Vagina (tissue), 2 donors: ENCODE measurements around the gene ACTN4. TPM values are rescaled to one million over a fixed set of nuclear protein-coding genes. Genes with fewer than 3 reads are reported as not detected.

ENCODE experiments used
- DNase-seq, 2 donors: peaks; one replicate each; pipeline ENCODE4 v3.0.0-alpha.2; 2017; ENCODE audit errors: extremely low spot score in 2 of 2
- H3K27ac ChIP-seq: fragments of 200-600 bp; sonication (generic); one replicate; pipeline ENCODE4 v1.5.1; 2019
- H3K27me3 ChIP-seq: fragments of 200-600 bp; sonication (generic); one replicate; pipeline ENCODE4 v1.5.1; 2019
- H3K36me3 ChIP-seq, 2 donors: fragments of 200-600 bp; sonication (generic); one replicate each; pipeline ENCODE4 v1.5.1; 2017 to 2019
- H3K4me1 ChIP-seq: fragments of 200-600 bp; sonication (generic); one replicate; pipeline ENCODE4 v1.5.1; 2019
- H3K4me3 ChIP-seq, 2 donors: fragments of 200-600 bp; sonication (generic); 1 replicate in 1 of 2; 2 replicates in 1 of 2; pipeline ENCODE4 v1.5.1; 2016 to 2019
- H3K9me3 ChIP-seq: fragments of 200-600 bp; sonication (generic); one replicate; pipeline ENCODE4 v1.5.1; 2019
- CTCF ChIP-seq, 3 experiments: fragments of 450-650 bp in 2 of 3; fragments of 200-600 bp in 1 of 3; sonication (generic) in 1 of 3; IDR thresholded peaks; one replicate each; pipeline ENCODE4 v1.5.1; 2017 to 2019; ENCODE audit warnings: antibody characterized with exemption in 3 of 3, mild to moderate bottlenecking in 2 of 3, moderate library complexity in 2 of 3
- POLR2A ChIP-seq, 2 donors: fragments of 450-650 bp; IDR thresholded peaks; one replicate each; pipeline ENCODE4 v1.6.1; 2017; ENCODE audit warnings: antibody characterized with exemption in 2 of 2, mild to moderate bottlenecking in 2 of 2, moderate library complexity in 2 of 2
- POLR2AphosphoS5 ChIP-seq, 2 donors: sonication (generic); formaldehyde crosslinking; IDR thresholded peaks; one replicate each; pipeline ENCODE4 v1.9.0; 2017; ENCODE audit warnings: antibody characterized with exemption in 2 of 2, mild to moderate bottlenecking in 2 of 2, low read depth in 1 of 2; ENCODE audit not compliant: insufficient read depth in 1 of 2
- intact Hi-C: fragments of 100-400 bp; cut with DNase I; formaldehyde crosslinking; loops from one replicate; pipeline ENCODE4 v1.15.1; 2023
- total RNA-seq: library from RNA; depleted of rRNA; stranded (reverse); fragments of >200 nt; gene quantifications from one replicate; pipeline ENCODE4 v1.2.3, GENCODE V29; 2016

Gene ACTN4
- total RNA-seq, 1 donor from 2014 or later = 513 TPM

DNA sequence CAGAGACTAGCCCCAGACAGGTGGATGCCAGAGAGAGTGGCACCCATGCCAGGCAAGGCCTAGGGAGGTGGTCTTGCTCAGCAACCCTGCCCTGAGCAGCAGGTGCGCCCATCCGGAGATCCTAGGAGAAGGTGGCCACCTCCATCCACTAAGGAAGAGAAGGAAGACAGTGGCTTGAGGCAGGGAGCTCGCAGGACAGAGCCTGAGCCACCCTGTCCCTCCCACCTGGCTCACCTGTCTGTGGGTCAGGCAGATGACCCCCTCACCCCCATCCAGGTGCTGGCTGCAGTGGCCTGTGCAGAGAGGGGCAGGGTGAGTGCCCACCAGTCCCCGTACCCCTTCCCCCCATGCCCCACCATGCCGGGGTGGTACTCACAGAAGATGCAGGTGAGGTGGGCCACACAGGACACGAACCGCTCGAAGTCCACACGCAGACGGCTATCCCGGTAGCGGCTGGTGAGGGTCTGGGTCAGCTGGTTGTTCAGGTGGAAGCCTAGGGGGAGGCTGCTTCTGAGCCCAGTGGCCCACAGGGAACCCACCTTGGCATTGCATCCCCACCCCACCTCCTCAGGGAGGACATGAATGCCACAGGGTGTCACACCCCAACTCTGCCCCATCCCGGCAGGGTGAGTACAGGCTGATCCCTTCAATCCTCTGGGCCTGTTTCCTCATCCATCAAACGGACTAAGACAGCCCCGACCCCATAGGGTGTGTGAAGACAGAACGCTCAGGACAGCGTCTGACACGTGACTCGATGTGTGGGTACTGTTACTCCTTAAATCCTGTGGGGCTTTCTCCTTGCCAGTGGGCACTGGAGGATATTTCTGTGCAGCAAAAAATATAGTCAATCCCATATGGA is 83.5 kb downstream of the ACTN4 start:
- intact Hi-C loops = no loop called here
- Histone ChIP-seq H3K36me3 (peaks cover 0 to 46% of the 10 kb centered on the region in 2 donors), H3K4me3 (no peak overlapping the region), H3K4me1 (peaks cover 33% of the 10 kb centered on the region), H3K9me3 (no peaks in the 10 kb centered on the region), H3K27me3 (no peaks in the 10 kb centered on the region), H3K27ac (peak overlapping the region; percentile 7)
- TF ChIP-seq POLR2A (IDR thresholded peaks at IDR 0.05) (no peak), POLR2AphosphoS5 (IDR thresholded peaks at IDR 0.05; ENCODE audit: insufficient read depth in 1 of 2, low read depth in 1 of 2) (no peak), CTCF (IDR thresholded peaks at IDR 0.05) (no peak)
- no peak for DNase-seq

DNA sequence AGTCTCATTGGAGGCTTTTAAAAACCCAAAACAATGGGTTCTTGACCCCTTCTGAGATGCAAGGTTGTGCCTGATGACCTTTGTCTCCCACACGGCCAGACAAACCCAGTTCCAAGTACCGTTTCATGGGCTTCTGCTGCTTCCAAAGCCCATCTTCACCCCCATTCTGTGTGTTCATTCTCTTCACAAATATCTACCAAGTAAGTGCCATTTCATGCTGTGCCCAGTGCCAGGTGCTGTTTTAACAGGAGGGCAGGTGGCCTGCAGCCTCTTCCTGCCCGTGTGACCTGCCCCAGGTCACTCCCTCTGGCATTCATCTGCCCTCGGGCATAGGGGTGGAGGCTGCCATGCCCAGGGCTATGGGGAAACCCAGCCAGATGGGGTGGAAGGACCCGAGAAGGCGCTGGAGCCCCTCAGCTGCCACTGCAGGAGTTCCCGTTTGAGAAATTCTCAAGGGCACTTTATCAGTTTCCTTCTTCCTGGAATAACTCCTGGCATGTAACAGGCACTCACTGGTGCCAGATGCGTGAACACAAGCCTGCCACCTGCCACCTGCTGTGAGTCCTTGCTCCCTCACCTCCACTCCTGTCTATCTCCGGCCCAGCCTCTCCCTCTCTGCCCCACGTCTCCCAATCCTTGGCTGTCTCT is 84.3 kb downstream of the ACTN4 start:
- no peak for DNase-seq
- Histone ChIP-seq H3K9me3 (no peaks in the 10 kb centered on the region), H3K27me3 (no peaks in the 10 kb centered on the region), H3K4me3 (no peak overlapping the region), H3K4me1 (peaks cover 41% of the 10 kb centered on the region), H3K36me3 (peaks cover 0 to 38% of the 10 kb centered on the region in 2 donors), H3K27ac (peak overlapping the region; percentile 69)
- intact Hi-C loops = no loop called here
- no peak for TF ChIP-seq POLR2A (IDR thresholded peaks at IDR 0.05)
- peak in 1 of 2 donors; percentile 17 for TF ChIP-seq POLR2AphosphoS5 (IDR thresholded peaks at IDR 0.05; ENCODE audit: insufficient read depth in 1 of 2, low read depth in 1 of 2)
- TF ChIP-seq CTCF (IDR thresholded peaks at IDR 0.05) = no peak

- Histone ChIP-seq H3K36me3 (peaks cover 0 to 24% of the 10 kb centered on the region in 2 donors), H3K4me3 (no peak overlapping the region), H3K27me3 (no peaks in the 10 kb centered on the region), H3K27ac (peak overlapping the region; percentile 69), H3K4me1 (peaks cover 42% of the 10 kb centered on the region), H3K9me3 (no peaks in the 10 kb centered on the region)
- intact Hi-C loops = no loop called here
- TF ChIP-seq CTCF (IDR thresholded peaks at IDR 0.05) (no peak), POLR2A (IDR thresholded peaks at IDR 0.05) (no peak)
- DNase-seq = no peak
Measured at GRCh38 chr19:38733241-38733492, 85.7 kb downstream of the ACTN4 start.

GRCh38 chr19:38733493-38734175 is 86.2 kb downstream of the ACTN4 start:
- Histone ChIP-seq H3K4me3 (no peak overlapping the region), H3K4me1 (peaks cover 39% of the 10 kb centered on the region), H3K9me3 (no peaks in the 10 kb centered on the region), H3K27me3 (no peaks in the 10 kb centered on the region), H3K36me3 (peaks cover 0 to 22% of the 10 kb centered on the region in 2 donors), H3K27ac (peak overlapping the region; percentile 69)
- DNase-seq = no peak
- intact Hi-C loops = no loop called here
- TF ChIP-seq POLR2A (IDR thresholded peaks at IDR 0.05) (no peak), POLR2AphosphoS5 (IDR thresholded peaks at IDR 0.05; ENCODE audit: insufficient read depth in 1 of 2, low read depth in 1 of 2) (no peak), CTCF (IDR thresholded peaks at IDR 0.05) (no peak)

GRCh38 chr19:38734176-38734425 is 86.7 kb downstream of the ACTN4 start:
- peaks cover 35% of the 10 kb centered on the region for H3K4me1 ChIP-seq

More at GRCh38 chr19:38734176-38734425, 86.7 kb downstream of the ACTN4 start:
- Histone ChIP-seq H3K9me3 (no peaks in the 10 kb centered on the region), H3K36me3 (peaks cover 0 to 18% of the 10 kb centered on the region in 2 donors), H3K4me3 (no peak overlapping the region), H3K27me3 (no peaks in the 10 kb centered on the region), H3K27ac (peak overlapping the region; percentile 69)
- DNase-seq = no peak
- TF ChIP-seq CTCF (IDR thresholded peaks at IDR 0.05) (no peak), POLR2A (IDR thresholded peaks at IDR 0.05) (no peak), POLR2AphosphoS5 (IDR thresholded peaks at IDR 0.05; ENCODE audit: insufficient read depth in 1 of 2, low read depth in 1 of 2) (no peak)
- intact Hi-C loops = no loop called here
